Hematopoietic multipotent progenitor cell treated with erythropoietin and hydrocortisone succinate and interleukin-3 and kit ligand, for 6 days (in vitro differentiated cells): ENCODE measurements around the gene XKR7.

Source experiments
- DNase-seq: peaks from one replicate; pipeline ENCODE4 v3.0.0-alpha.2; 2015

The XKR7 gene

GRCh38 chr20:31984981-31985471, 17.1 kb downstream of the XKR7 start:
- no peak for DNase-seq

GRCh38 chr20:31987744-31988143, 19.8 kb downstream of the XKR7 start:
- no peak for DNase-seq

- DNase-seq = no peak
Observed at GRCh38 chr20:31988430-31989015, 20.6 kb downstream of the XKR7 start.

- no peak for DNase-seq
Observed at GRCh38 chr20:31989030-31989645, 21.2 kb downstream of the XKR7 start.

- no peak for DNase-seq
Observed at GRCh38 chr20:31990641-31991338, 22.8 kb downstream of the XKR7 start.

- DNase-seq = no peak
Observed at GRCh38 chr20:31991339-31991705, 23.4 kb downstream of the XKR7 start.

GRCh38 chr20:31992086-31992485, 24.1 kb downstream of the XKR7 start:
- no peak for DNase-seq

- no peak for DNase-seq
Observed at GRCh38 chr20:31996996-31997395, 29.0 kb downstream of the XKR7 start.

- DNase-seq = no peak
Observed at GRCh38 chr20:31998246-31998645, 30.3 kb downstream of the XKR7 start.

GRCh38 chr20:32003325-32003724, 35.4 kb downstream of the XKR7 start:
- DNase-seq = no peak

GRCh38 chr20:32004963-32005362, 37.0 kb downstream of the XKR7 start:
- peak; percentile 55 for DNase-seq

- DNase-seq = no peak
Observed at GRCh38 chr20:32006053-32006452, 38.1 kb downstream of the XKR7 start.

- DNase-seq = no peak
Observed at GRCh38 chr20:32006841-32007786, 39.2 kb downstream of the XKR7 start.

- DNase-seq = no peak
Observed at GRCh38 chr20:32007787-32008616, 40.1 kb downstream of the XKR7 start.

GRCh38 chr20:32009564-32009963, 41.6 kb downstream of the XKR7 start:
- DNase-seq = no peak

- DNase-seq = no peak
Observed at GRCh38 chr20:32010101-32010500, 42.1 kb downstream of the XKR7 start, which contains the start of gene CCM2L. Gene CCM2L, plus strand, starts transcription at chr20:32010438. Its CDS starts 17 bp downstream, at chr20:32010455.

- no peak for DNase-seq
Observed at GRCh38 chr20:32010666-32011065, 42.7 kb downstream of the XKR7 start.

- DNase-seq = no peak
Observed at GRCh38 chr20:32012159-32012688, 44.3 kb downstream of the XKR7 start.

- DNase-seq = no peak
Observed at GRCh38 chr20:32013326-32013725, 45.4 kb downstream of the XKR7 start.

- DNase-seq = peak; percentile 22
Observed at GRCh38 chr20:32017711-32018251, 49.8 kb downstream of the XKR7 start.
